ENCODE data around the gene ERN1. TPM values are rescaled to one million over a fixed set of nuclear protein-coding genes. Genes with fewer than 3 reads are reported as not detected.

Gene ERN1
- total and polyA plus RNA-seq, 2 of the 8 experiments (the other 6 are each of a cell fraction or from before 2014, with no cell fraction given), result 1.8 to 3.9 TPM

DNA sequence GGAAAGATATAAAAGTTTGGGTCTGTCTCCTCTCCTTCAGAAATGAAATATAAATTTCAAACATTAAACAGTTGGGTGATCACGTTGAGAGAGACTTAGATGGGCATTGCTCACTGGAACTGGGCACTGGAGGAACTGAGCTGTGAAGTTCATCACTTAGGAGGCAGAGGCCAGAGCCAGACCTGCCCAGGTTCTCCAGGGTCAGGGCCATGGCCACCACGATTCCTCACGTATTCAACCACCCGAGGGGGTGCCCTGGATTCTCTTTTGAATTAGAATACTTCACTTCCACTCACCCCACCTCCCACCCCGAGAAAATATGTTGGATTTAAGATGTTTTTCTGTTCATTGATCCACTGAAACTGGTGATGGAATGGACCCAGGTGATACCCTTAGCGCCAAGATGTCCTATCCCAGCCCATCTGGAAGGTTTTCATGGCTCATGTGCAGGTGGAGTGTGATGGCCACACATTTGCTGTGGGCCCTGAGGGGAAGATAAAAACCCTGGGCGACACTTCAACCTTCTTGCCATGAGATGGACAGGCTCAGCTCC, 125.7 kb downstream of the ERN1 start (continued):
- TF ChIP-seq TEAD4 (IDR thresholded peaks at IDR 0.05; ENCODE audit: low read depth, low read length), result no peak
